Panc1 (cell line): Measurements from ENCODE around the gene ETV5.

ENCODE experiments used
- POLR2AphosphoS5 ChIP-seq: IDR thresholded peaks from 2 replicates; pipeline ENCODE4 v1.6.1; 2012; ENCODE audit warnings: mild to moderate bottlenecking, low read depth, low read length, moderate library complexity
- SIN3A ChIP-seq: IDR thresholded peaks from 2 replicates; pipeline ENCODE4 v1.6.1; 2012; ENCODE audit warnings: low read depth, mild to moderate bottlenecking, low read length, moderate library complexity, borderline replicate concordance; ENCODE audit not compliant: insufficient read depth
- TCF7L2 ChIP-seq: IDR thresholded peaks from 2 replicates; pipeline ENCODE4 v1.6.1; 2011; ENCODE audit warnings: mild to moderate bottlenecking, low read depth, low read length, inconsistent platforms
- TF ChIP-seq, protein P1 (sequence below): fragments of 450-650 bp; IDR thresholded peaks from 2 replicates; pipeline ENCODE4 v1.5.1; 2017; ENCODE audit warnings: mild to moderate bottlenecking
- TF ChIP-seq, protein P2 (sequence below), 2 experiments: IDR thresholded peaks; 2 replicates each; pipeline ENCODE4 v1.6.1; 2011 to 2012; ENCODE audit warnings: low read depth in 2 of 2, control low read depth in 1 of 2, low read length in 1 of 2, mild to moderate bottlenecking in 1 of 2, moderate library complexity in 1 of 2; ENCODE audit not compliant: insufficient read depth in 1 of 2

DNA sequence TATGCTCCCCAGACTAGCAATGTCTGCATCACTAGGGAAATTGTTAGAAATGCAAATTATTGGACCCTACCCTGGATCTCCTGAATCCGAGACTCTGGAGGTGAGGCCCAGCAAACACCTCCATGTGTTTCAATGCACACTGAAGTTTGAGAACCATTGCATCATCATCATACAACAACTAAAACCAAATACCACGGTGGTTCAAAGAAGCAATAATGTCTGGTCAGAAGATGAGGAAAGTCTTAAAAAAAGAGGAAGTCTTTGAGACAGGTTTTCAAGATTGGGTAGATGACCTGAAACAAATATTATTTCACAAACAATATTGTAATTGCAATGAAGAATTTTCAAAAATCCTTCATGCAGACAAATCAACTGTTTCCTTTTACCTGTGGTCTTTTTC is 110.8 kb downstream of the ETV5 start:
- TF ChIP-seq POLR2AphosphoS5 (no peak), SIN3A (no peak), TCF7L2 (no peak)
- TF ChIP-seq, protein P1, sequence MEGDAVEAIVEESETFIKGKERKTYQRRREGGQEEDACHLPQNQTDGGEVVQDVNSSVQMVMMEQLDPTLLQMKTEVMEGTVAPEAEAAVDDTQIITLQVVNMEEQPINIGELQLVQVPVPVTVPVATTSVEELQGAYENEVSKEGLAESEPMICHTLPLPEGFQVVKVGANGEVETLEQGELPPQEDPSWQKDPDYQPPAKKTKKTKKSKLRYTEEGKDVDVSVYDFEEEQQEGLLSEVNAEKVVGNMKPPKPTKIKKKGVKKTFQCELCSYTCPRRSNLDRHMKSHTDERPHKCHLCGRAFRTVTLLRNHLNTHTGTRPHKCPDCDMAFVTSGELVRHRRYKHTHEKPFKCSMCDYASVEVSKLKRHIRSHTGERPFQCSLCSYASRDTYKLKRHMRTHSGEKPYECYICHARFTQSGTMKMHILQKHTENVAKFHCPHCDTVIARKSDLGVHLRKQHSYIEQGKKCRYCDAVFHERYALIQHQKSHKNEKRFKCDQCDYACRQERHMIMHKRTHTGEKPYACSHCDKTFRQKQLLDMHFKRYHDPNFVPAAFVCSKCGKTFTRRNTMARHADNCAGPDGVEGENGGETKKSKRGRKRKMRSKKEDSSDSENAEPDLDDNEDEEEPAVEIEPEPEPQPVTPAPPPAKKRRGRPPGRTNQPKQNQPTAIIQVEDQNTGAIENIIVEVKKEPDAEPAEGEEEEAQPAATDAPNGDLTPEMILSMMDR, result no peak
- TF ChIP-seq, protein P2, sequence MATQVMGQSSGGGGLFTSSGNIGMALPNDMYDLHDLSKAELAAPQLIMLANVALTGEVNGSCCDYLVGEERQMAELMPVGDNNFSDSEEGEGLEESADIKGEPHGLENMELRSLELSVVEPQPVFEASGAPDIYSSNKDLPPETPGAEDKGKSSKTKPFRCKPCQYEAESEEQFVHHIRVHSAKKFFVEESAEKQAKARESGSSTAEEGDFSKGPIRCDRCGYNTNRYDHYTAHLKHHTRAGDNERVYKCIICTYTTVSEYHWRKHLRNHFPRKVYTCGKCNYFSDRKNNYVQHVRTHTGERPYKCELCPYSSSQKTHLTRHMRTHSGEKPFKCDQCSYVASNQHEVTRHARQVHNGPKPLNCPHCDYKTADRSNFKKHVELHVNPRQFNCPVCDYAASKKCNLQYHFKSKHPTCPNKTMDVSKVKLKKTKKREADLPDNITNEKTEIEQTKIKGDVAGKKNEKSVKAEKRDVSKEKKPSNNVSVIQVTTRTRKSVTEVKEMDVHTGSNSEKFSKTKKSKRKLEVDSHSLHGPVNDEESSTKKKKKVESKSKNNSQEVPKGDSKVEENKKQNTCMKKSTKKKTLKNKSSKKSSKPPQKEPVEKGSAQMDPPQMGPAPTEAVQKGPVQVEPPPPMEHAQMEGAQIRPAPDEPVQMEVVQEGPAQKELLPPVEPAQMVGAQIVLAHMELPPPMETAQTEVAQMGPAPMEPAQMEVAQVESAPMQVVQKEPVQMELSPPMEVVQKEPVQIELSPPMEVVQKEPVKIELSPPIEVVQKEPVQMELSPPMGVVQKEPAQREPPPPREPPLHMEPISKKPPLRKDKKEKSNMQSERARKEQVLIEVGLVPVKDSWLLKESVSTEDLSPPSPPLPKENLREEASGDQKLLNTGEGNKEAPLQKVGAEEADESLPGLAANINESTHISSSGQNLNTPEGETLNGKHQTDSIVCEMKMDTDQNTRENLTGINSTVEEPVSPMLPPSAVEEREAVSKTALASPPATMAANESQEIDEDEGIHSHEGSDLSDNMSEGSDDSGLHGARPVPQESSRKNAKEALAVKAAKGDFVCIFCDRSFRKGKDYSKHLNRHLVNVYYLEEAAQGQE (IDR thresholded peaks at IDR 0.05; ENCODE audit: insufficient read depth in 1 of 2, low read depth in 2 of 2, low read length in 1 of 2), result no peak
